ENCODE results near the gene KCNF1. TPM values are rescaled to one million over a fixed set of nuclear protein-coding genes. Genes with fewer than 3 reads are reported as not detected.
"Not testable (repeated sequence)": the region's sequence is repeated elsewhere in the genome, so short reads cannot be mapped to it uniquely, and the experiment has no call there.

KCNF1 gene
- total RNA-seq, 1 donor from 2014 or later, result not detected

DNA sequence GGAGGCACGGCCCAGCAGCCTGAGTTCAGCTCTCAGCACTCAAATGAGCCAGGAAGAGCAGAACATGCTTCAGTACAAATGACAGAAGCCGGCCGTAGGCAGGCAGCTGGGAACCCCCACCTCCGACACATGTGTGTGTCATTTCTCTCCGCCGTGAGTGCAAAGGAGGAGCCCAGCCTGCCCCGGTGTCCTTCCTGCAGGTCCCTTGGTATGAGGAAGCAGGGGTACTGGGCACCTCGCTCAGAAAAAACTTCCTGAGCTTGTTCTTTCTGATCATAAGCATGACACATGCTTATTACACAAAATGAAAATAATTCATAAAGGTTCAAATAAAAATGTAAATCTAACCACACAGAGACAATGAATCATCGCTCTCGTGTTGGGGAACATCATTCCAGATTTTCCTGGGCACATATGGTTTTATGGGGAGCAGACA, 35.3 kb downstream of the KCNF1 start:
- ATAC-seq, result peak; percentile 68

DNA sequence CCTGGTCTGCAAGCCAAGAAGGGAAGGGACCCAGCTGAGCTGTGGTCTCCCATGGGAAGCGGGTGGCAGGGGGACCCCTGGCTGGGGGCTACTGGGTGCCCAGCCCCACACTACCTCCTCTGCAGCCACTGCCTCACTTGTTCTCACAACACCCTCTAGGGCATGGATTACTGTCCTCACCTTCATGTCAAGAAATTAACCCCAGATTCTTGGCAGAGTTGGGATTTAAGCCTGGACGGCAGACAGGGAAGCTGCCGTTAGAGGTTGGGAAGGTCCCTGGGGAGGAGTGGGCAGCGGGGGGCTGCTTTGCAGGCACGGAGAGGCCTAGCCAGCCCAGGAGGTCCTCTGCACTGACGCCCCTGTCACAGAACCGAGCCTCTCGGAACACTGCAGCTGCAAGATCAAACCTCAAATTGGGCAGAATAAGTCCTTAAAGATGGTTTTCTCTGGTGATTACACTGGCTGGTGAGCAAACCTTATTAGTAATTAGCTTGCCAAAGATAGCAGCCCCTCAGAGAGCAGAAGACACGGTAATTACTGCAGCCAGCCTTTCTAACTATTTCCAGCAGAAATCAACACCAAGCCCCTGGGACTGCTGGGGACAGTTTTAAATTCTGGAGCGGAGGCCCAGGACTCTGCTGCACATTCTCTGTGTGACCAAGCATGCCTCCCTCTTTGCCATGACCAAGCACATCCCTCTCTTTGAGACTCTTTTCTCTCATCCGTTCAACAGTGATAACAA, 35.9 kb downstream of the KCNF1 start:
- peak; percentile 15 for ATAC-seq

DNA sequence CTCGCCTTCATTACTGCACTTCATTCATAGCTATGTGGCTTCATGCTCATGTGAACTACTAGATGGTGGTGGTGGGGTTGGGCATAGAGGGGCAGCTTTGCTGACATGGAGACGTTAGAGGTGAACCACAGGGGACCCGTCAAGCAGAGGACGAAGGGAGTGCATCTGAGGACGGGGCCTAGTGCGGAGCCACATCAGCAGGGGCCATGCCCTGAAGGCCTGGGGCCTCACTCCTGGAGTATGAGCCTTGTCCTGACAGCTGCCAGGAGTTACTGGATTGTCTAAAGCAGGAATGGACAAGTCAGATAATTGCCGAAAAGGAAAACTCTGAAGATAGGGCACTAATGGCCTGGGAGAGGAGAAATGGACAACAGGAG, 36.4 kb downstream of the KCNF1 start:
- ATAC-seq, result no peak

DNA sequence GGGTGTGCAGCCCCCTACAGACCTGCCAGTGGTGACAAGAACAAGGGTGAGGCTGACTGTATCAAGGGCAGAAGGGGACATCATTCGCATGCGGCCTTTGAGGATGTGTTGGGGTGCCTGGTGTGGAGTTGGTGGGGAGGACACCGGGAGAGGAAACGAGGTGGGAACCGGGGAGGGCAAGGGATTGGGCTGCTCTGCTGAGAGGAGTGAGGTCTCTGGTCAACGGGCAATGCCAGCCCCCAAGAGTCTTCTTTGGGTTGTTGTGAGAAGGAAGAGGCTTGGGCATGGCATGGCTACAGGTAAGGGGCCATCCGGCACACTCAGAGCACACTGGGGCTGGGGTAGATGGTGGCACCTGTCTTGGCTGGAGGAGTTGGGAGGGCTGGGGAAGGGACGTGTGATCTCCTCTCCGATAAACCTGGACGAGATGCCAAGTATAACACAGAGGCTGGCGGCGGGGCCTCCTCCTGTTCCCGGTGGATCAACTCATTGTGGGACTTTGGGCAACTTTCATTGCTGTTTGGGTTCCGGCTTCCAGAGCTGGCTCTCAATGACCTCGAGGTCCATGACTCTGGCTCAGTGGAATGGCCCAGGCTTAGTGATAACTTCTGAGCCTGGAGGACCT, 37.0 kb downstream of the KCNF1 start:
- no peak for ATAC-seq

DNA sequence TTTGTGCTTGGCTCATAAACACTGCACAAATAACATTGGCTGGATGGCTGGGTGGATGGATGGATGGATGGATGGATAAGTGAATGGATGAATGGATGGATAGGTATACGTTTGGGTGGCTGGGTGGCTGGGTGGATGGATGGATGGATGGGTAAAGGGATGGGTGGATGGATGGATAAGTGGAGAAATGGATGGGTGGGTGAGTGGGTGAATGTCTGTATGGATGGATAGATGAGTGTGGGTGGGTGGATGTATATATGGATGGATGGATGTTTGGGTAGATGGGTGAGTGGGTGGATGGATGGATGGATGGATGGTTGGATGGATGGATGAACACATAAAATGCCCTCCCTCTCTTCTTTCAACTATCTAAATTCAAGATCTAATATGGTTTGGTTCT, 38.1 kb downstream of the KCNF1 start:
- no peak for ATAC-seq

DNA sequence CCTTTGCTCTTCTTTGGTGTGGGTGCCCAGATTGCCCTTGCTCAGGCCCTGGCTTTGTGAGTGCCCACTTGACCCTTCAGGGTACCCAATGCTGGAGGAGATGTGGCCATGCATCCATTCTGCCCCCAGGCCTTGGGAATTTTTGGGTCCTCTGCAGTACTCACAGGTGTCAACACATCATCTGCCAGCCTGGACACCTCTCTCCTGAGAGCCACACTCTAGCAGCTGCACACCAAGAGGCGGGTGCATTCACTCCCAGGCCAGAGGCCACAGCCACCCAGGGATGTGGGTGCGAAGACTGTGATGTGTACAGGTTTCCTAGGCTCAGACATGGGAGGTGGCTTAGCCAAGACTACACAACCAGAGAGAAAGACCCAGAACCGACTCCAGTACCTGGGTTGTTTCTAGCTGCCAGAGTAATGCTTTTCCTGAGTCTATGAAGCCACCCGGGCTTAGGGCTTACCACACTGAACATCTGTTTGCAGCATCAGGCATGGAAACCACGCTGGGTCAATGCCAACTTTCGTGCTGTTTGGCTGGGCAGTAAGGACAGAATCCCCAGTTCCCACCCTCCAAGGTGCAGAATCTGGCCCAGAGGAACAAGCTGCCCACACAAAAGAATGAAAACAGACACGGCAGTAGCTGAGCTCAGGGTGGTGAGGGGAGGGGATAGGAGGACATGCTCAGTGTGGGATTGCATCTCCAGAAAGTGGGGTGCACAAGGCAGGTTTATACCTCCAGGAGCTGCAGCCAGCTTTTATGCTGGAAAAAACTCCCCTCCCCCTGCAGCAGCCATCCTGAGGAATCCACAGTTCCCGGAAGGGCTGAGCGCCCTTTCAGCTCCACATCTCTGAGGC, 40.1 kb downstream of the KCNF1 start:
- no peak for ATAC-seq

DNA sequence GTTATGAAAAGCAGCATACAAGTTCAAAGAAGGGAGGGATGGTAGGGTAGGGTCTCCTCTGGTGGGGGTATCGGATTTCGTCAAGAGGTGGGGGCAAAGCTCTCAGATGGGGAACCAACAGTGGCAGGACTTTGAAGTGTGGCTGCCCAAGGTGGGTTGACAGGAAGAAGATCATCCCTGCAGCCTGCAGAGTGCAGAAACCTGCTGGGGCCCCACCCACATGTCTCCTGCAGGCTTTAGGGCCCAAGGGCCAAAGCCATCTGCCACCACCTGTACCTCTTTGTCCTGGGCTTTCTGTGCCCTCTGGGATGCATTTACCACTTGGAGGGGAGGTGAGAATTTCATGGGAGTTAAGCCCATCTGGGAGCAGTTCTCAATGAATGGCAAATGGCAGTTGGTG, 42.7 kb downstream of the KCNF1 start:
- no peak for ATAC-seq

DNA sequence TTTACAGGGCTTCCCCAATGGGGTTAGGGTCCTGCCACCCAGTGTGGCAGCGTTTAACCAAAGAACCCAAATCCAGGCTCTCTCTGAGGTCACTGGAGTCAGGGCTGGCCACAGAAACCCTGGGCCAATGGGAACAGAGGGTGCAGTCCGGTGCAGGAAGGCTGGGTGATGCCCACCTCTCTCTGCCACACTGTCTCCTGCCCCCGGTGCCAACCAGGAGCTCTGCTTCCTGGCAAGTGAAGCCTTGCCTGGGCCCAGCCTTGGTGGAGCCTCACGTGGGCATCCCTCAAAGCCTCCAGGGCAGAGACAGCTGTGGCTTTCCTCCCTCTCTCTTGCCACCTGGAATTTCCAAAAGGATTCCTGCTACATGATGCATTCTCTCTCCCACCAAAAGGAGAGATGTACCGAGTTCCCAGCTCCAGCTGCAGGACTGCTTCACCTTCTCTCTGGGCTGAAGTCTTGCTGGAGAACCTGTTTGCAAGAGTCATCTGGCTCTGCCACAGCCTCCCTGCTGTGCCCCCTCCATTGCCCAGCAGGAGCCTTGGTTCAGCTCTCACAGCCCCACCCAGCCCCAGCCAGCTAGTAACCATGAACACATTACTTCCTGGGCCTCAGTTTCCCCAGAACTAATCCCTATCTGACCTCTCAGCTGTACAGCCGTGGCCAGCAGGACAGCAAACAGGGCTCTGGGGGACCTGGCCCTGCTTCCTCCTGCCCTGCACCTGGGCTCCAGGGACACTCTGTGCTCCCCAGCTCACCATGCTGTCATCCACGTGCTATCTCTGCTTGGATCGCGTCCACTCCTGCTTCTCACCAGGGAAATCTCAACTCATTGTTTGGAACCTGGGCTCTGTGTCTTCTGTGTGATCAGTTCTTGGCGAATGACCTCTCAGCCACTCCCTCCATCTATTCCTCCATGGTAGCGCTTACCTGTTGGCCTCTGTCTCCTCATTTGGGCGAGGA, 43.4 kb downstream of the KCNF1 start:
- no peak for ATAC-seq

DNA sequence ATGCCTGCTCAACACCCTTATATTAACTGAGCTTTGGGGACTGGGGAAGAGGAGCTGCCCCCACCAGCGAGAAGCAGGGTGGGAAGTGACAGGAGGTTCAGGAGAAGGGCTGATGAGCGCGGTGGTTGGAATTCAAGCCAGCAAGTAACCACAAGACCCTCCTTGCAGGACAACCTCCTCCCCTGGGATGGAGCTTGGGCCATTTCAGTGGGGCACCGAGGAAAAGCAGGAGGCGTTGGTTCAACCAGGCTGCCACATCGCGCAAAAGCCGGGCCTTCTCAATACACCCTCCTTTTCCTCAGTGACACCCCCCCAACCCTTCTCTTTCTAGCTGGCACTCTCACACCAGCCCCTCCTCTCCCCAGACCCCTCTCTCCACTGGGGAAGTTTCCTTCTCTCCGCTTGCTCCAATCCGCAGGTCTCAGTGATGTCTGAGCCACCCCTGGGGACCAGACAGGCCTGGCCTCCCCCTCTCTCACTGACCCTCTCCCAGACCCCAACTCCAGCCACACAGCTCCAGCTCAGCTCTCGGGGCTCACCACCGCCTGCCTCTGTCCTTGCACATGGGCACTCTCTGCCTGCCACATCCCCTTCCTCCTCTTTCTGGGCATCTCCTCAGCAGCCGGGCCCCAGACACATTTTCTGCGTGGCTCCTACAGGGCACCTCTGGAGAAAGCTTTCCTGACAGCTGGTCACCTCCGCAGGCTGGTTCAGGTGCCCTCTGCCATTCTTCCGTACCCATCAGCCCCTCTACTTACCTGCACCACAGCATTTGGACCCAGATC, 44.5 kb downstream of the KCNF1 start:
- ATAC-seq, result no peak

DNA sequence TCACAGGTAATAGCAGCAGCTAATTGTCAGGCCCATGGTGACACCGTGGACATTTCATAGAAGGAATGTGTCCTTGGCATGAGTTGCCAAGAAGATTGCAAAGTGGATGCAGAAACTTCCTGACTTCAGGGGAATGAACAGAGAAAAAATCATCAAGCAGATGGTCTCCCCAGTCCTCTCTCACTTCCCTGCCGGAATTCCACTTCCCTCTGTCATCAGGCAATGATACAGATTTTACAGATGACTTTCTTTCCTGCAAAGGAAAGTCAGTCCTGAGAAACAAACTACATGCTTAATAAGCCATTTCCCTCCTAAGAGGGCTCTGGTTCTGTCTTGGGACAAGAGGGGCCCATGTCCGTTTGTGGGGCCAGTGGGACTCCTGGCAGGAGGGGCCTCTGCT, 45.7 kb downstream of the KCNF1 start:
- ATAC-seq, result no peak

DNA sequence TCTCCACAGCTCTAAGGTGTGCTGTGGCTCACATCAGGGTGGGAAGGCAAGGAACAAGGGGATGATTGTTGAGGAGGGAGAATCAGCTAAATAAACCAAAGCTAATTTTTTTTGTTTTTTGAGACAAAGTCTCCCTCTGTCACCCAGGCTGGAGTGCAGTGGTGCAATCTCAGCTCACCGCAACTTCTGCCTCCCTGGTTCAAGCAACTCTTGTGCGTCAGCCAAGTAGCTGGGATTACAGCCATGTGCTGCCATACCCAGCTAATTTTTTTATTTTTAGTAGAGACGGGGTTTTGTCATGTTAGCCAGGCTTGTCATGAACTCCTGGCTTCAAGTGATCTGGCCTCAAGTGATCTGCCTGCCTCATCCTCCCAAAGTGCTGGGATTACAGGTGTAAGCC, 46.7 kb downstream of the KCNF1 start:
- ATAC-seq, result not testable (repeated sequence)

DNA sequence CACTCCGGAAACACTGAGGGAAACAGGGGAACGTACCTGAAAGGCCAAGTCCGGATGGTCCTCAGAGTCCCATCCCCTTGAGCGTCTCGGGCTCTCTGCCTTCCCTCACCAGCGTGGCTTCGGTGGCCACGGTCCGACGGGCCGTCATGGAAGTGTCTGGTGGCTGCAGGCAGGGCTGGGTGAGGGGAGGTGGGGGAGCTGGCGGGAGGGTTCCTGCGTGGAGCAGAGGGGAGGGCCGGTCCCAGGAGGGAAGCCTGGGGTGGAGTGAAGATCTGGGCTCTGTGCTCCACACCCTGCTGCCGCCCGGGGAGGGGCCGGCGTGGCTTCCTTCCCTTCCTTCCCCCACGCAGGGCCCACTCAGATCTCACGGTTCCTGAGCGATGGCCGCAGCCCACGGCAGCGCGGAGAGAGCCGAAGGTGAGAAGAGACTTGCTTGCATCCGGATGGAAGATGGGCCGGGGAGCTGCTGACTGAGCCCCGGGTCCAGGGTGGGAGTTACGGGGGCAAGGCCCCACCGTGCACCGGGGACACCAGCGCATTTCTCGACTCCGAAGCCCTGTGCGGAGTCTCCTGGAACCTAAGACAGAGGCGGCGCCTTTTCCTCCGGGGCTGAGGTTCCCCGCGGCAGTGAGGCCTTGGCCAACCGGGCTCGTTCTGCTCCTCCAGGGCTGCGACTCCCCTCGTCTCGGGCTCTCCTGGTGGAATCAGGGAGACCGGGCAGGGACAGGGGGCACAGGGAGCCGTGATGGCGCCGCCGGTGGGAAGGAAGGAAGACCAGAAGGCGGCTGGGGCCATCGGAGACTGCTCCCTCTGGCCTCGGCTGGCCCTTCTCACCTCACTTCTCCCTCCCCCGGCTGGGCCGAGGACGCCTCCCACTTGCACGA, 49.1 kb downstream of the KCNF1 start:
- no peak for ATAC-seq

DNA sequence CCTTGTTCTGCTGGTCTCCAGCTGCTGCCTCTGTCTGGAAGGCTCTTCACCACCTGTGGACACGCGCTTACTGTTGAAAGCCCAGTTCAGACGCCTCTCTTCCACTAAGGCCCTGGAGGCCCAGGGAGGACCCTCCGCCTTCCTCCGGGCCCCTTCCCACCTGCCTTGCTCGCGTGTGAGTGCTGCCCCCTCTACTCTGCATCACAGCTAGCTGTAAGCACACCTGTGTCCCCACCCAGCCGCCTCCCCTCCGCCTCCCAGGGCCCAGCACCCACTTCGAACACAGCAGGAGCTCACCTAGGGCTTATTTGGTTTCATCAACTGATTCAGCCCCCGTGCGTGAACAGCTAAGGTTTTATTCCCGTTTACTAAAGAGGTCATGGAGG, 49.7 kb downstream of the KCNF1 start:
- no peak for ATAC-seq

DNA sequence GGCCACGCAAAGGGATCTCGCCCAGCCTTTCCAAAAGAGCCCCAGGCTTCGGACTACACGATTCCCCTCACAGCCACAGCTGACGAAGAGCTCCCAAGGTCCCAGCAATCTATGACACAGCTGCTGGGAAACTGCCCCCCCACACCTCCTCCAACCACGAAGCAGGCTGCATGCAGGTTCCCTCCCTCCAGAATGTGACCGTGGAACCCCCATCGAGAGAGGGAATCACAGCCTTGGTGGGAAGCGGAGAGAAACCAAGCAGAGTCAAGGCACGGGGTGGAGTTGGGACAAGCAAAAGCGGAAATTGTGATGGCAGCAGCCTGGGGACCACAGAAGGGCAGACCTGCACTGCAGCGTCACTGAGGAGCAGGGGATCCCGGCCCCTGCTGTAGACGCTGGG, 50.3 kb downstream of the KCNF1 start:
- ATAC-seq, result no peak

DNA sequence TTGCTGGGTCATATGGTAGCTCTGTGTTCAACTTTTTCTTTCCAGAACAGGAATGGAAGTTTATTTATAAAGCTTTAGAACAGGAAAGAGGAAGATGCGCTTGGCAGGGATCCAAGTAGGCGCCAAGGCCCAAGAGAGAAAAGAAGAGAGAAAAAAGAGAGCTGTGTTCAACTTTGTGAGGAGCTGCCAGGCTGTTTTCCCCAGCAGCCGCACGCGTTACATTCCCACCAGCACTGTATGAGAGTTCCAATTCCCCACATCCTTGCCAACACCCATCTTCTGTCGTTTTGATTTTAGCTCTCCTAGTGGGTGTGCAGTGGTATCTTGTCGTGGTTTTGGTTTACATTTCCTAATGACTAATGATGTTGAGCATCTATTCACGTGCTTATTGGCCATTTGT, 51.4 kb downstream of the KCNF1 start:
- no peak for ATAC-seq

Other genes starting within 250 kb of the KCNF1 start
- gene NOL10, start 222.0 kb upstream of the KCNF1 start, total RNA-seq, result 16.7 TPM
- gene ATP6V1C2, start 190.3 kb upstream of the KCNF1 start, total RNA-seq, result 5.1 TPM
- 90.4 TPM for gene PDIA6, start 99.1 kb upstream of the KCNF1 start, total RNA-seq
- gene SLC66A3, start 243.5 kb downstream of the KCNF1 start, total RNA-seq, result 10.9 TPM

Measured in esophagus mucosa (tissue), 1 donor.